HTERT RPE-1 (cell line): ENCODE results near the gene DNAH14.
"Not testable (repeated sequence)": the region's sequence is repeated elsewhere in the genome, so short reads cannot be mapped to it uniquely, and the experiment has no call there.

ENCODE experiments used
- in situ Hi-C: fragments of 300-500 bp; cut with MboI; formaldehyde crosslinking; loops from 4 replicates; pipeline ENCODE4 v1.14.3; 2020; ENCODE audit warnings: low sequenced_read_pairs

Gene DNAH14

GRCh38 chr1:225143001-225143400 is 213.5 kb downstream of the DNAH14 start:
- in situ Hi-C loops, result no loop called here

GRCh38 chr1:225146478-225146877 is 217.0 kb downstream of the DNAH14 start:
- in situ Hi-C loops, result no loop called here

GRCh38 chr1:225147791-225148190 is 218.3 kb downstream of the DNAH14 start:
- in situ Hi-C loops, result not testable (repeated sequence)

- in situ Hi-C loops, result no loop called here
Measured at GRCh38 chr1:225152061-225152460, 222.6 kb downstream of the DNAH14 start.

- in situ Hi-C loops, result no loop called here
Measured at GRCh38 chr1:225155555-225155954, 226.1 kb downstream of the DNAH14 start.

- in situ Hi-C loops, result no loop called here
Measured at GRCh38 chr1:225156254-225156653, 226.8 kb downstream of the DNAH14 start.

- in situ Hi-C loops, result no loop called here
Measured at GRCh38 chr1:225158291-225158690, 228.8 kb downstream of the DNAH14 start.

- in situ Hi-C loops, result no loop called here
Measured at GRCh38 chr1:225159793-225160192, 230.3 kb downstream of the DNAH14 start.

- in situ Hi-C loops, result not testable (repeated sequence)
Measured at GRCh38 chr1:225177409-225177808, 247.9 kb downstream of the DNAH14 start.

- in situ Hi-C loops, result no loop called here
Measured at GRCh38 chr1:225179686-225180085, 250.2 kb downstream of the DNAH14 start.

- in situ Hi-C loops, result no loop called here
Measured at GRCh38 chr1:225182716-225183115, 253.2 kb downstream of the DNAH14 start.

GRCh38 chr1:225191199-225191753 is 261.8 kb downstream of the DNAH14 start:
- in situ Hi-C loops, result no loop called here

- in situ Hi-C loops, result no loop called here
Measured at GRCh38 chr1:225201447-225201846, 272.0 kb downstream of the DNAH14 start.

- in situ Hi-C loops, result no loop called here
Measured at GRCh38 chr1:225207791-225208190, 278.3 kb downstream of the DNAH14 start.

- in situ Hi-C loops, result no loop called here
Measured at GRCh38 chr1:225209153-225209552, 279.7 kb downstream of the DNAH14 start.

GRCh38 chr1:225210180-225210579 is 280.7 kb downstream of the DNAH14 start:
- in situ Hi-C loops, result not testable (repeated sequence)

GRCh38 chr1:225211694-225212442 is 282.4 kb downstream of the DNAH14 start:
- in situ Hi-C loops, result not testable (repeated sequence)

- in situ Hi-C loops, result no loop called here
Measured at GRCh38 chr1:225224287-225224686, 294.8 kb downstream of the DNAH14 start.

GRCh38 chr1:225225681-225226080 is 296.2 kb downstream of the DNAH14 start:
- in situ Hi-C loops, result no loop called here

- in situ Hi-C loops, result no loop called here
Measured at GRCh38 chr1:225228871-225229303, 299.4 kb downstream of the DNAH14 start.

GRCh38 chr1:225229429-225229828 is 300.0 kb downstream of the DNAH14 start:
- in situ Hi-C loops, result not testable (repeated sequence)

- in situ Hi-C loops, result no loop called here
Measured at GRCh38 chr1:225230483-225230882, 301.0 kb downstream of the DNAH14 start.

- in situ Hi-C loops, result not testable (repeated sequence)
Measured at GRCh38 chr1:225232930-225233329, 303.5 kb downstream of the DNAH14 start.
